22Rv1 (cell line): ENCODE data around the gene BRD8.

Experiments used
- ZFX ChIP-seq: fragments of 450-650 bp; IDR thresholded peaks from 2 replicates; pipeline ENCODE4 v1.6.1; 2017; ENCODE audit warnings: antibody characterized with exemption, borderline replicate concordance
- TF ChIP-seq, protein P1 (sequence below): fragments of 450-650 bp; IDR thresholded peaks from 2 replicates; pipeline ENCODE4 v1.5.1; 2017; ENCODE audit warnings: mild to moderate bottlenecking

DNA sequence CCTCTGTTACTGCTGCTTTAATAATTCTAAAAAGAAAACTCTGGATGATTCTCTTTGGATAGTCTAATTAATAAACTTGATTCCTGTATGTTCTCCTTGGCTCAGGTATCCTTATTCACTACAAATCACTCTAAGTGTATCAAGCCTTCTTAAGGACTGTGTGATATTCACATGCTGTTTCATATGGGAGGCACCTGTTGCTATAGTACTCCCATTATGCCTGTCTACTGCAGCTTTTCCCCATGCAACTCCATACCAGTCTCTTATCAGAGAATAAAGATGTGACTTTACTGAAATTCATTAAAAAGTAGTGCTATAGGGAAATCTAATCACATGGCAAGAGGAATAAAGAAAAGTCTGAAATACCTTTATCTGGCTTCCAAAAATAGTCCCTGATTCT lies 14.7 kb downstream of the BRD8 start:
- TF ChIP-seq, protein P1, sequence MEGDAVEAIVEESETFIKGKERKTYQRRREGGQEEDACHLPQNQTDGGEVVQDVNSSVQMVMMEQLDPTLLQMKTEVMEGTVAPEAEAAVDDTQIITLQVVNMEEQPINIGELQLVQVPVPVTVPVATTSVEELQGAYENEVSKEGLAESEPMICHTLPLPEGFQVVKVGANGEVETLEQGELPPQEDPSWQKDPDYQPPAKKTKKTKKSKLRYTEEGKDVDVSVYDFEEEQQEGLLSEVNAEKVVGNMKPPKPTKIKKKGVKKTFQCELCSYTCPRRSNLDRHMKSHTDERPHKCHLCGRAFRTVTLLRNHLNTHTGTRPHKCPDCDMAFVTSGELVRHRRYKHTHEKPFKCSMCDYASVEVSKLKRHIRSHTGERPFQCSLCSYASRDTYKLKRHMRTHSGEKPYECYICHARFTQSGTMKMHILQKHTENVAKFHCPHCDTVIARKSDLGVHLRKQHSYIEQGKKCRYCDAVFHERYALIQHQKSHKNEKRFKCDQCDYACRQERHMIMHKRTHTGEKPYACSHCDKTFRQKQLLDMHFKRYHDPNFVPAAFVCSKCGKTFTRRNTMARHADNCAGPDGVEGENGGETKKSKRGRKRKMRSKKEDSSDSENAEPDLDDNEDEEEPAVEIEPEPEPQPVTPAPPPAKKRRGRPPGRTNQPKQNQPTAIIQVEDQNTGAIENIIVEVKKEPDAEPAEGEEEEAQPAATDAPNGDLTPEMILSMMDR: no peak
- no peak for TF ChIP-seq ZFX
